ENCODE measurements around the gene ERGIC1.

Gene ERGIC1

DNA sequence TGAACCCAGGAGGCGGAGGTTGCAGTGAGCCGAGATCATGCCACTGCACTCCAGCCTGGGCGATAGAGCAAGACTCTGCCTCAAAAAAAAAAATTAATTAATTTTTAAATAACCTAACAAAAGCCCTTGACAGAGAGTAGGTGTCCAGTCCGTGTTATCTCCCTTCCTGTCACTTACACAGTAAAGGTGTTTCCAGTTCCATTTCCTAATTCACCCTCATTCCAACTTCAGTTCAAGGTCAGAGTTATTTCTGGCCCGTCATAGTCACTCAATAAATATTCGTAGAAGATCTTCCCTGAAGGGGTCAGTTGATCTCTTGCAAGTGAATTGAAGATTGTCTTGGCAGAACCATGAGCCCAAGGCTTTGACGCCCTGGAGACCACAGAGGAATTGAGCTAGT, 16.4 kb upstream of the ERGIC1 start:
- Histone ChIP-seq H3K9me3 (ENCODE audit: control insufficient read depth, insufficient read depth, low read length) (no peaks in the 10 kb centered on the region), H3K4me3 (ENCODE audit: low read length) (no peak overlapping the region), H3K36me3 (ENCODE audit: control insufficient read depth, insufficient read depth, low read length) (no peaks in the 10 kb centered on the region), H3K27me3 (ENCODE audit: control insufficient read depth, insufficient read depth, low read length) (no peaks in the 10 kb centered on the region), H3K27ac (ENCODE audit: low read length) (no peak overlapping the region), H3K4me1 (ENCODE audit: control insufficient read depth, insufficient read depth, low read length) (no peaks in the 10 kb centered on the region)
- WGBS (ENCODE audit: insufficient coverage, insufficient read length) = no CpG with 5 or more reads among the region's 7 CpGs
- no peak for DNase-seq (ENCODE audit: low read depth, low spot score)

DNA sequence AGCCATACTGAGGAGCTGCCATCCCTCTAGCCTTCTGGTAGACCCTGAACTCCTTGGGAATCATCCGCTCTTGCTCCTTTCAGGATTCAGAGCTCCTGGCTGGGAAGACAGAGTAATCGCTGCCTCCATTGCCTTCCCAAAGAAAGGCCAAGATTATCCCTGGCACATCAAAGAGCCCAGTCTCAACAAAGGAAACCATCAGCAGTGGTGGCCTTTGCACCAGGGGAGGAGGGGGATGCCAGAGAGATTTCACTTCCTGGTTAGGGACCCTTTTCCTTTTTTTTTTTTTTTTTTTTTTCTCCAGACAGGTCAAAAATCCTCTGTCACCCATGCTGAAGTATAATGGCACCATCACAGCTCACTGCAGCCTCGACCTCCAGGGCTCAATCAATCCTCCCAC, 16.0 kb upstream of the ERGIC1 start:
- Histone ChIP-seq H3K36me3 (ENCODE audit: control insufficient read depth, insufficient read depth, low read length) (no peaks in the 10 kb centered on the region), H3K4me3 (ENCODE audit: low read length) (no peak overlapping the region), H3K4me1 (ENCODE audit: control insufficient read depth, insufficient read depth, low read length) (no peaks in the 10 kb centered on the region), H3K27ac (ENCODE audit: low read length) (no peak overlapping the region), H3K9me3 (ENCODE audit: control insufficient read depth, insufficient read depth, low read length) (no peaks in the 10 kb centered on the region), H3K27me3 (ENCODE audit: control insufficient read depth, insufficient read depth, low read length) (no peaks in the 10 kb centered on the region)
- WGBS (ENCODE audit: insufficient coverage, insufficient read length) = no CpG with 5 or more reads among the region's 3 CpGs
- DNase-seq (ENCODE audit: low read depth, low spot score) = no peak

DNA sequence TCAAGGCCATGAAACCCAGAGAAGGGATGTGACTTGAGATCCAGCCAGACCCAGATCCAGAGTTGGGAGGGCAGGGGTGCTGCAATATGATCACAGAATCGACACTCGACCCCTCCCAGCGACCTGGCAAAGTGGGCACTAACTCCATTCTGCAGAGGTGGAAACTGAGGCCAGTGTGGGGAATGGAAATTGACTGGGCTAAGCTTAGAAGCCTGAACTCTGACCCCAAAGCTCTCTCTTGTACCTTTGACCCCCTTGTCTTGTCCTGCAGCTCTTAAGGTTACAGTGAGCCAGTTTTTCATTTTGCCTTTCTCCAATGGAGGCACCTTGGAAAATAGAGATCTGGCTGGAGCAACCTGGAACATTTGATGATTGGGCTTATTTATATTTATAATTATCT, 14.5 kb upstream of the ERGIC1 start:
- H3K36me3 ChIP-seq (ENCODE audit: control insufficient read depth, insufficient read depth, low read length) = no peaks in the 10 kb centered on the region
- no peaks in the 10 kb centered on the region for H3K27me3 ChIP-seq (ENCODE audit: control insufficient read depth, insufficient read depth, low read length)
- H3K27ac ChIP-seq (ENCODE audit: low read length) = no peak overlapping the region
- no peak for DNase-seq (ENCODE audit: low read depth, low spot score)
- no CpG with 5 or more reads among the region's 3 CpGs for WGBS (ENCODE audit: insufficient coverage, insufficient read length)
- no peaks in the 10 kb centered on the region for H3K9me3 ChIP-seq (ENCODE audit: control insufficient read depth, insufficient read depth, low read length)
- 0 out of 2 replicates have a peak, but pooled peaks cover 3% of the 10 kb centered on the region for H3K4me1 ChIP-seq (ENCODE audit: control insufficient read depth, insufficient read depth, low read length)
- no peak overlapping the region for H3K4me3 ChIP-seq (ENCODE audit: low read length)

DNA sequence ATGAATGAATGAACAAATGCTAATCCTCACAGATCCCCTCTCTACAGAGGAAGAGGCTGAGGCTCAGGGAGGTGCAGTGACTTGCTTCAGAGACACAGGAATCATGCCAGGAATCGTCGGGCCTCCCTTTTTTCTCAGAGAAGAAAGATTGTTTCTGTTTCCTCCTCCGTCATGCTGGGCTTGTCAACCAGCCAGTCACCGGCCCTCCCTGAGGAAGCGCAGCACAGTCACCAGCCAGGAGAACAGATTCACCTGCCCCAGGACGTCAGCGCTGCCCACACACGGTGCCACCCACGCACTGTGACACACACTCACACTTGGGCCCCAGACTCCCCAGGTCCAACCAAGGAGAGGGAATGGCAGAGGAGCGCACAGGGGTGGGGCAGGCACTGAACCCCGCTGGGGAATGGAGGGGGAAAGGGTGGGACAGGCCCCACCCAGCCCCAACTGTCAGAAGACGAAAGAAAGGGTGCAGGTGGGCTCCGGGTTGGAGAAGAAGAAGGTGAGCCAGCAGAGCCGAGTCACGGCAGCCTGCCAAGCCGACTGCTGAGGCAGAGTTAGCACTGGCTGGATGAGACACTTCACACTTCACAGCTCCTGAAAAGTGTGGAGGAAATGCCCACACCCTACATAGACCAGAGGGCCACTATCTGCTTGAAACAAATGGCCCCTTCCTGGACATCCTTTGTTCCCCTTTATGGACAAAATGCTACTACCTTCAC, 13.8 kb upstream of the ERGIC1 start:
- no peak for DNase-seq (ENCODE audit: low read depth, low spot score)
- no CpG with 5 or more reads among the region's 16 CpGs for WGBS (ENCODE audit: insufficient coverage, insufficient read length)
- Histone ChIP-seq H3K27ac (ENCODE audit: low read length) (no peak overlapping the region), H3K27me3 (ENCODE audit: control insufficient read depth, insufficient read depth, low read length) (no peaks in the 10 kb centered on the region), H3K9me3 (ENCODE audit: control insufficient read depth, insufficient read depth, low read length) (no peaks in the 10 kb centered on the region), H3K36me3 (ENCODE audit: control insufficient read depth, insufficient read depth, low read length) (no peaks in the 10 kb centered on the region), H3K4me3 (ENCODE audit: low read length) (no peak overlapping the region), H3K4me1 (ENCODE audit: control insufficient read depth, insufficient read depth, low read length) (0 out of 2 replicates have a peak, but pooled peaks cover 3% of the 10 kb centered on the region)

DNA sequence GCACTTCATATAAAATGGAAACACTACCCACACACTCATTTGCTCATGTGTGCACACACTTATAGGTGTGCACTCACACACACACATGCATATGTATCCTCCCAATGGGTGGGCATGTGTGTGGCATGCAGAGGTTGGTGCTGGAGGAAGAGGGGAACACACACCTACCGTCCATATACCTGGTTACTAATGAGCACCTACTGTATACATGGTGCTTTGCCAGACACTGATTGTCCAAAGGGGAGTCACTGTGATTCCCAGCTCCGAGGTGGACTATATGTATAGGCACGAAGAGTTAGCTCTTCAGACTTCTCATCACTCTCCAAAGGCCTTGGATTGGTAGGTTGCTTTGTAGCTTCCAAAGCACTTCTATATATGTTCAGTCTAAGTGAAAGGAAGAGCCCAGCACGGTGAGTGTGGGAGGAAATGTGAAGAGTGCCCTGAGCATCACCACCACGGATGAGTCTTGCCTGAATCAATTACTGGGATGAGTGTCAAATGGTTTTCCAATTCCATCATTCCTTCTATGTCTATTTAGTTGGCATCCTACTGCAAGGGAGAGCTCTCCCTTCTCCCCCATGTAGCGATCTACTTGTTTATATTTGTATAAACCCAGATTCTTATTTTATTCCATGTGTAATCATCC, 12.6 kb upstream of the ERGIC1 start:
- no peaks in the 10 kb centered on the region for H3K36me3 ChIP-seq (ENCODE audit: control insufficient read depth, insufficient read depth, low read length)
- no peaks in the 10 kb centered on the region for H3K9me3 ChIP-seq (ENCODE audit: control insufficient read depth, insufficient read depth, low read length)
- H3K4me3 ChIP-seq (ENCODE audit: low read length) = no peak overlapping the region
- no peak for DNase-seq (ENCODE audit: low read depth, low spot score)
- H3K4me1 ChIP-seq (ENCODE audit: control insufficient read depth, insufficient read depth, low read length) = 0 out of 2 replicates have a peak, but pooled peaks cover 3% of the 10 kb centered on the region
- WGBS (ENCODE audit: insufficient coverage, insufficient read length) = no CpG with 5 or more reads among the region's 6 CpGs
- H3K27me3 ChIP-seq (ENCODE audit: control insufficient read depth, insufficient read depth, low read length) = no peaks in the 10 kb centered on the region
- no peak overlapping the region for H3K27ac ChIP-seq (ENCODE audit: low read length)

- Histone ChIP-seq H3K36me3 (ENCODE audit: control insufficient read depth, insufficient read depth, low read length) (no peaks in the 10 kb centered on the region), H3K27me3 (ENCODE audit: control insufficient read depth, insufficient read depth, low read length) (no peaks in the 10 kb centered on the region), H3K9me3 (ENCODE audit: control insufficient read depth, insufficient read depth, low read length) (no peaks in the 10 kb centered on the region), H3K4me1 (ENCODE audit: control insufficient read depth, insufficient read depth, low read length) (0 out of 2 replicates have a peak, but pooled peaks cover 3% of the 10 kb centered on the region), H3K27ac (ENCODE audit: low read length) (no peak overlapping the region), H3K4me3 (ENCODE audit: low read length) (no peak overlapping the region)
- WGBS (ENCODE audit: insufficient coverage, insufficient read length) = no CpG with 5 or more reads among the region's 6 CpGs
- no peak for DNase-seq (ENCODE audit: low read depth, low spot score)
These were observed 10.2 kb upstream of the ERGIC1 start for GRCh38 chr5:172823840-172824362.

DNA sequence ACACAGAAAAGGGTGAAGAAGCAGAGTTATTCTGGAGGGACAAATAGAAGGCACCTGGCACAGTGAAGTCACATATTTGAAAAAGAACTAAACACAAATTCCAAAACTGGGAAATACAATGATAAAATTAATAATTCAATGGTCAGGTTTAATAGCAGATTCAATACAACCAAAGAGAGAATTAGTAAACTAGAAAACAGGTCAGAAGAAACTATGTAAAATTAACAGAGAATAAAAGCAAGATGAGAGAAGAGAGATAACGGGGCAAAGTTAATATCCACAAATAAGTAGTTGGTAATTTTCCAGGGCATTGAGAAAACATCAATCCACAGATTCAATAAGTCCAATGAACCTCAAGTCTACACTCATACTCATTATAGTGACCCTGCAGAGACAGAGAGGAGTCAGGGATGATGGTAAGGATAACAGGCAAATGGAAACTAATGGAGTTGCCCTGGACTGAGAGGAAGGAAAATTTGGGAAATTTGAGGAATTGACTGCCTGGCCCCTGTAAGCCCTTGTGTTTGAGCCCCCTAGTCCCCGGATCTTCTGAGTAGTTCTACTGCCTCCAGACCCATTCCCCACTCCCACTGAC, 8.3 kb upstream of the ERGIC1 start:
- no CpG with 5 or more reads among the region's 2 CpGs for WGBS (ENCODE audit: insufficient coverage, insufficient read length)
- Histone ChIP-seq H3K4me1 (ENCODE audit: control insufficient read depth, insufficient read depth, low read length) (0 out of 2 replicates have a peak, but pooled peaks cover 3% of the 10 kb centered on the region), H3K27ac (ENCODE audit: low read length) (no peak overlapping the region), H3K9me3 (ENCODE audit: control insufficient read depth, insufficient read depth, low read length) (no peaks in the 10 kb centered on the region), H3K27me3 (ENCODE audit: control insufficient read depth, insufficient read depth, low read length) (no peaks in the 10 kb centered on the region), H3K4me3 (ENCODE audit: low read length) (no peak overlapping the region), H3K36me3 (ENCODE audit: control insufficient read depth, insufficient read depth, low read length) (no peaks in the 10 kb centered on the region)
- no peak for DNase-seq (ENCODE audit: low read depth, low spot score)

- Histone ChIP-seq H3K36me3 (ENCODE audit: control insufficient read depth, insufficient read depth, low read length) (no peaks in the 10 kb centered on the region), H3K4me1 (ENCODE audit: control insufficient read depth, insufficient read depth, low read length) (0 out of 2 replicates have a peak, but pooled peaks cover 5% of the 10 kb centered on the region), H3K9me3 (ENCODE audit: control insufficient read depth, insufficient read depth, low read length) (no peaks in the 10 kb centered on the region), H3K4me3 (ENCODE audit: low read length) (no peak overlapping the region), H3K27ac (ENCODE audit: low read length) (no peak overlapping the region), H3K27me3 (ENCODE audit: control insufficient read depth, insufficient read depth, low read length) (no peaks in the 10 kb centered on the region)
- no CpG with 5 or more reads among the region's 2 CpGs for WGBS (ENCODE audit: insufficient coverage, insufficient read length)
- DNase-seq (ENCODE audit: low read depth, low spot score) = no peak
These were observed 6.2 kb upstream of the ERGIC1 start for GRCh38 chr5:172827841-172828240.

DNA sequence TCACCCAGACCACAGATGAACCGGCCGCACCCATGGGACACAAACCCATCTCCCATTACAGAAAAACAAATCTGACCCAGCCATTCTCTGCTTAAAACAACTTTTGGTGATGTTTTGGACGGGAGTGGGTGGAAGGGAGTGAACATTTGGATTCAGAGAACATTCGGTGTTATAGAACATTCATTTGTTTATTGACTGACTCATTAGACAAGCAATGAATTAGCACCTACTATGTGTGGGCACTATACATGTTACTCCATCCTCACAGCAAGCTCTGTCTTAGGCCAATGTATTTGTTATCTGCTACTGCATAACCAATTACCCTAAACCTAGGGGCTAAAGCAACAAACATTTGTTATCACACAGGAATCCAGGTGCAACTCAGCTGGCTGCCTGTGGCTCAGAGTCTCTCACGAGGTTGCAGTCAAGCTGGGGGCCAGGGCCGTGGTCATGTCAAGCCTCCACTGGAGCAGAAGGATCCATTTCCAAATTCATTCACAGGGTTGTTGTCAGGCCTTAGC, 5.1 kb upstream of the ERGIC1 start:
- no peak for DNase-seq (ENCODE audit: low read depth, low spot score)
- no peaks in the 10 kb centered on the region for H3K27me3 ChIP-seq (ENCODE audit: control insufficient read depth, insufficient read depth, low read length)
- no peaks in the 10 kb centered on the region for H3K9me3 ChIP-seq (ENCODE audit: control insufficient read depth, insufficient read depth, low read length)
- no peak overlapping the region for H3K27ac ChIP-seq (ENCODE audit: low read length)
- peaks cover 5% of the 10 kb centered on the region for H3K4me1 ChIP-seq (ENCODE audit: control insufficient read depth, insufficient read depth, low read length)
- no CpG with 5 or more reads among the region's 6 CpGs for WGBS (ENCODE audit: insufficient coverage, insufficient read length)
- no peak overlapping the region for H3K4me3 ChIP-seq (ENCODE audit: low read length)
- H3K36me3 ChIP-seq (ENCODE audit: control insufficient read depth, insufficient read depth, low read length) = no peaks in the 10 kb centered on the region

DNA sequence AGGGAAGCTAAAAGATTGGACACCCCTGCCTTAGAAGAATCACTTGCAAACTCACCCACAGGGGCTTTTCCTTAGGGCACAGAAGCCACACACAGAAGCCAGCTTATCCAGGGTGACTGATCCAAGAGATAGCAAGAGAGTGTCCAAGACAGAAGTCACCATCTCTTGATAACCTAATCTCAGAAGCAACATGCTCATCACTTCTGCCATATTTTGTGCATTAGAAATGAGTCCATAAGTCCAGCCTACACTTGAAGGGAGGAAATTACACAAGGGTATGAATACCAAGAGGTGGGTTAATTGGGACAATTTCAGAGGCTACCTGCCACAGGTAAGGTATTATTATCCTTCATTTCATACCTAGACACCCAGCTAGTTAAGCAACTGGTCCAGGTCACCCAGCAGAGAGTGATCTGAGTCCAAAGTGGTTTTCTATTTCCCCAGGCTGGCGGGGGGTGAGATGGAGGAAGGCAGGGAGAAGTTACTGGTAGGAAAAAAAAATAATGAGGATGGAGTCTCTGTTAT, 3.7 kb upstream of the ERGIC1 start:
- H3K27ac ChIP-seq (ENCODE audit: low read length) = no peak overlapping the region
- no peaks in the 10 kb centered on the region for H3K9me3 ChIP-seq (ENCODE audit: control insufficient read depth, insufficient read depth, low read length)
- peaks cover 8% of the 10 kb centered on the region for H3K4me1 ChIP-seq (ENCODE audit: control insufficient read depth, insufficient read depth, low read length)
- WGBS (ENCODE audit: insufficient coverage, insufficient read length) = no CpG with 5 or more reads among the region's 1 CpG
- H3K4me3 ChIP-seq (ENCODE audit: low read length) = no peak overlapping the region
- H3K36me3 ChIP-seq (ENCODE audit: control insufficient read depth, insufficient read depth, low read length) = no peaks in the 10 kb centered on the region
- no peak for DNase-seq (ENCODE audit: low read depth, low spot score)
- H3K27me3 ChIP-seq (ENCODE audit: control insufficient read depth, insufficient read depth, low read length) = no peaks in the 10 kb centered on the region
